HG02943 (cell line): ENCODE measurements around the gene NFX1.
"Not testable (repeated sequence)": the region's sequence is repeated elsewhere in the genome, so short reads cannot be mapped to it uniquely, and the experiment has no call there.

Source experiments
- ATAC-seq: cut with Tn5 transposase; IDR thresholded peaks from one replicate; pipeline ENCODE4 v1.9.1; 2021; ENCODE audit warnings: mild to moderate bottlenecking, low read depth, moderate library complexity; ENCODE audit not compliant: unreplicated experiment

NFX1 gene

GRCh38 chr9:33351547-33351946 is 61.2 kb downstream of the NFX1 start:
- no peak for ATAC-seq

- no peak for ATAC-seq
Observed at GRCh38 chr9:33354651-33355211, 64.4 kb downstream of the NFX1 start.

GRCh38 chr9:33355933-33356332 is 65.6 kb downstream of the NFX1 start:
- ATAC-seq, result no peak

- not testable (repeated sequence) for ATAC-seq
Observed at GRCh38 chr9:33358641-33359040, 68.3 kb downstream of the NFX1 start.

- ATAC-seq, result no peak
Observed at GRCh38 chr9:33364127-33364526, 73.8 kb downstream of the NFX1 start.

- ATAC-seq, result not testable (repeated sequence)
Observed at GRCh38 chr9:33364814-33365213, 74.5 kb downstream of the NFX1 start.

- ATAC-seq, result no peak
Observed at GRCh38 chr9:33366979-33367480, 76.7 kb downstream of the NFX1 start.

- ATAC-seq, result no peak
Observed at GRCh38 chr9:33372900-33373299, 82.6 kb downstream of the NFX1 start.

- ATAC-seq, result no peak
Observed at GRCh38 chr9:33374190-33374589, 83.9 kb downstream of the NFX1 start.

GRCh38 chr9:33374634-33375237 is 84.4 kb downstream of the NFX1 start:
- ATAC-seq, result no peak

GRCh38 chr9:33375238-33375840 is 85.0 kb downstream of the NFX1 start:
- no peak for ATAC-seq

GRCh38 chr9:33375841-33376321 is 85.6 kb downstream of the NFX1 start:
- no peak for ATAC-seq

- no peak for ATAC-seq
Observed at GRCh38 chr9:33377089-33377715, 86.9 kb downstream of the NFX1 start.

GRCh38 chr9:33378121-33378795 is 87.9 kb downstream of the NFX1 start:
- ATAC-seq, result no peak

- no peak for ATAC-seq
Observed at GRCh38 chr9:33379666-33380389, 89.5 kb downstream of the NFX1 start.

GRCh38 chr9:33380390-33381094 is 90.2 kb downstream of the NFX1 start:
- ATAC-seq, result no peak

GRCh38 chr9:33381231-33381791 is 91.0 kb downstream of the NFX1 start:
- ATAC-seq, result no peak

GRCh38 chr9:33382397-33382796 is 92.1 kb downstream of the NFX1 start:
- ATAC-seq, result not testable (repeated sequence)

- not testable (repeated sequence) for ATAC-seq
Observed at GRCh38 chr9:33383396-33383795, 93.1 kb downstream of the NFX1 start.
